Subcutaneous adipose tissue (tissue), 4 donors: ENCODE measurements around the gene FMR1. TPM values are rescaled to one million over a fixed set of nuclear protein-coding genes. Genes with fewer than 3 reads are reported as not detected.

Experiments used
- CTCF ChIP-seq: fragments of 450-650 bp; IDR thresholded peaks from one replicate; pipeline ENCODE4 v1.5.1; 2016; ENCODE audit warnings: low read depth, mild to moderate bottlenecking, control low read depth, antibody characterized with exemption, moderate library complexity
- total RNA-seq, 4 donors: library from RNA; depleted of rRNA; stranded (reverse); fragments of >200 nt; gene quantifications; one replicate each; pipeline ENCODE4 v1.1.0, GENCODE V29; 2016

The FMR1 gene
- total RNA-seq, 4 donors from 2014 or later, result 30.3 to 51.7 (median 37.9) TPM

DNA sequence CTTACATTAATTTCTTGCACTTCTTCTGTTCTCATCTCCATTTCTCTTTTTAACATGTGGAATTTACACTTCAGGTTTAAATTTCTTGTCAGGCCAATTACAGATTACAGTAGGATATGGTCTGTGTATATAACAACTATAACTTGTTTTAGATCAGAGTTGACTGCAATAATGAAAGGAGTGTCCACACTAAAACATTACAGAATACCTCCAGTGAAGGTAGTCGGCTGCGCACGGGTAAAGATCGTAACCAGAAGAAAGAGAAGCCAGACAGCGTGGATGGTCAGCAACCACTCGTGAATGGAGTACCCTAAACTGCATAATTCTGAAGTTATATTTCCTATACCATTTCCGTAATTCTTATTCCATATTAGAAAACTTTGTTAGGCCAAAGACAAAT is 36.8 kb downstream of the FMR1 start:
- TF ChIP-seq CTCF, result no peak

DNA sequence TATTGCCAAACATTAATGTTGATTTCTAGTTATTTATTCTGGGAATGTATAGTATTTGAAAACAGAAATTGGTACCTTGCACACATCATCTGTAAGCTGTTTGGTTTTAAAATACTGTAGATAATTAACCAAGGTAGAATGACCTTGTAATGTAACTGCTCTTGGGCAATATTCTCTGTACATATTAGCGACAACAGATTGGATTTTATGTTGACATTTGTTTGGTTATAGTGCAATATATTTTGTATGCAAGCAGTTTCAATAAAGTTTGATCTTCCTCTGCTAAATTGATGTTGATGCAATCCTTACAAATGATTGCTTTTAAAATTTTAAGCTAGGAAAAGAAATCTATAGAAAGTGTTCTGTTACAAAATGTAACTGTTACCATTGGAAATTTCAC is 38.6 kb downstream of the FMR1 start:
- no peak for TF ChIP-seq CTCF

- no peak for TF ChIP-seq CTCF
These were observed 42.3 kb downstream of the FMR1 start for GRCh38 chrX:147953976-147954375.

- no peak for TF ChIP-seq CTCF
These were observed 45.6 kb downstream of the FMR1 start for GRCh38 chrX:147957291-147957690.

GRCh38 chrX:147958291-147958690 is 46.6 kb downstream of the FMR1 start:
- TF ChIP-seq CTCF, result no peak

DNA sequence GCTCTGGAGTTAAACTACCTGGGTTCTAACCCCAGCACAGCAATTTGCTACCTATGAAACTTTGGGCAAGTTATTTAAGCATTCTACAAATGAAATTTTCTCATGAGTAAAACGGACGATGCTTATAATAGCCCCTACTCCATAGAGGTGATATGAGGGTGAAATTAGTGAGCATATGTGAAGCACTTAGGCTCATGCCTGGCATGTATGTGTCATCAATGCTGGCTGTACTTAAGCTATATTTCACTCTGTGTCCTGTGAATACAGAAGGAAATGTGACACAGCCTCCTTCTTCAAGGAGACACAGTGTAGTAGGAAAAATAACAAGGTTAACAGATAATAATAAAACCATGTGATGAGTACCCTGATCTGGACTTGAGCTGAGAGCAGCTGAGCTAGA is 49.0 kb downstream of the FMR1 start:
- TF ChIP-seq CTCF, result no peak

GRCh38 chrX:147962476-147962875 is 50.8 kb downstream of the FMR1 start:
- no peak for TF ChIP-seq CTCF

GRCh38 chrX:147978931-147979330 is 67.2 kb downstream of the FMR1 start:
- TF ChIP-seq CTCF, result no peak
